ENCODE data around the gene ENO1.

DNA sequence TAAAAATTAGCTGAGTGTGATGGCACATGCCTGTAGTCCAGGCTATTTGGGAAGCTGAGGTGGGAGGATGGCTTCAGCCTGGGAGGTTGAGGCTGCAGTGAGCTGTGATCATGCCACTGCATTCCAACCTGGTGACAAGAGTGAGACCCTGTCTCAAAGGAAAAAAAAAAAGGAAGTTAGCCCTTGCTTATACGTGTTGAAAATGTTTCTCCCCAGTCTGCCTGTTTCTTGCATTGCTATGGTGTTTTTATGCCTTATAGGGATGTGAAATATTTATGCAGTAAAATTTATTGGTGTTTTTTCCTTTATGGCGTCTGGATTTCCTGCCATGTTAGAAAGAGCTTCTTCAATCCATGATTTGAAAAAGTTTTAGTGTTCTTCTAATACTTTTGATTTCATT, 57.4 kb downstream of the ENO1 start:
- TF ChIP-seq EZH2 (IDR thresholded peaks at IDR 0.05; ENCODE audit: low read depth, unreplicated experiment) (no peak), ZNF331 (CRISPR knock-in tag; IDR thresholded peaks at IDR 0.05; ENCODE audit: low read depth) (no peak)
- TF ChIP-seq, protein P1, sequence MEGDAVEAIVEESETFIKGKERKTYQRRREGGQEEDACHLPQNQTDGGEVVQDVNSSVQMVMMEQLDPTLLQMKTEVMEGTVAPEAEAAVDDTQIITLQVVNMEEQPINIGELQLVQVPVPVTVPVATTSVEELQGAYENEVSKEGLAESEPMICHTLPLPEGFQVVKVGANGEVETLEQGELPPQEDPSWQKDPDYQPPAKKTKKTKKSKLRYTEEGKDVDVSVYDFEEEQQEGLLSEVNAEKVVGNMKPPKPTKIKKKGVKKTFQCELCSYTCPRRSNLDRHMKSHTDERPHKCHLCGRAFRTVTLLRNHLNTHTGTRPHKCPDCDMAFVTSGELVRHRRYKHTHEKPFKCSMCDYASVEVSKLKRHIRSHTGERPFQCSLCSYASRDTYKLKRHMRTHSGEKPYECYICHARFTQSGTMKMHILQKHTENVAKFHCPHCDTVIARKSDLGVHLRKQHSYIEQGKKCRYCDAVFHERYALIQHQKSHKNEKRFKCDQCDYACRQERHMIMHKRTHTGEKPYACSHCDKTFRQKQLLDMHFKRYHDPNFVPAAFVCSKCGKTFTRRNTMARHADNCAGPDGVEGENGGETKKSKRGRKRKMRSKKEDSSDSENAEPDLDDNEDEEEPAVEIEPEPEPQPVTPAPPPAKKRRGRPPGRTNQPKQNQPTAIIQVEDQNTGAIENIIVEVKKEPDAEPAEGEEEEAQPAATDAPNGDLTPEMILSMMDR (conservative IDR thresholded peaks at IDR 0.05; ENCODE audit: low read depth in 2 of 2), result no peak
